Spleen (tissue), 7 donors: ENCODE data around the gene LSM3.

ENCODE experiments used
- CTCF ChIP-seq, 11 experiments: fragments of 200-600 bp in 7 of 11; fragments of 450-650 bp in 4 of 11; sonication (generic) in 4 of 11; IDR thresholded peaks in 8 of 11; conservative IDR thresholded peaks in 3 of 11; 1 replicate in 7 of 11; 2 replicates in 4 of 11; pipeline versions ENCODE4 v1.4.0 to v1.8.0; 2016 to 2021; ENCODE audit warnings: antibody characterized with exemption in 11 of 11, inconsistent platforms in 4 of 11, mild to moderate bottlenecking in 1 of 11
- POLR2AphosphoS5 ChIP-seq, 3 donors: sonication (generic); formaldehyde crosslinking; IDR thresholded peaks; one replicate each; pipeline ENCODE4 v1.5.1; 2017; ENCODE audit warnings: antibody characterized with exemption in 3 of 3
- donor health status: DM: no; HTN: no; CAD: no; lungs with moderate emphysema.
- donor health status: DM: no; HTN: no; CAD: no.
- donor health status: DM: no; HTN: no; CAD: no.

- TF ChIP-seq CTCF (IDR thresholded peaks at IDR 0.05 in 8 of 11, conservative IDR thresholded peaks at IDR 0.05 in 3 of 11) (no peak), POLR2AphosphoS5 (IDR thresholded peaks at IDR 0.05) (no peak)
Measured at GRCh38 chr3:14212032-14212431, 33.4 kb downstream of the LSM3 start.
